Sigmoid colon (tissue), 3 donors: Measurements from ENCODE around the gene OR2AT4.

ENCODE experiments used
- POLR2A ChIP-seq, 2 donors: fragments of 450-650 bp; IDR thresholded peaks; one replicate each; pipeline ENCODE4 v1.6.1; 2016; ENCODE audit warnings: antibody characterized with exemption in 2 of 2, mild to moderate bottlenecking in 2 of 2, moderate library complexity in 2 of 2
- TF ChIP-seq, protein P1 (sequence below), 4 experiments: fragments of 450-650 bp in 3 of 4; fragments of 200-600 bp in 1 of 4; IDR thresholded peaks; one replicate each; pipeline ENCODE4 v1.5.1; 2016 to 2019; ENCODE audit warnings: antibody characterized with exemption in 4 of 4, mild to moderate bottlenecking in 3 of 4, moderate library complexity in 2 of 4

DNA sequence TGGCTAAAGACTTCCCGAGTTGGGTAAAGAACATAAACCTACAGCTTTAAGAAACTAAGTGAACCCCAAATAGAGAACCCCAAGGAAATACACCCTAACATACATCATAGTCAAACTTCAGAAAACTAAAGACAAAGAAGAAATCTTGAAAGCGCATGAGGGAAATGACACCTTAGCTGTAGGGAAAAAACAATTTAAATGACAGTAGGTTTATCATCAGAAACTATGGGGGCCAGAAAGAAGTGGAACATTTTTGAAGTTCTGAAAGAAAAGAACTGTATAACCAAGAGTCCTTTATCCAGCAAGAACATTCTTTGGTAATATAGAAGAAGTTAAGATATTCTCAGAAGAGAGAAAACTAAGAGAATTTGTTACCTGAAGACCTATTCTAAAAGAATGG is 15.5 kb upstream of the OR2AT4 start:
- TF ChIP-seq POLR2A (IDR thresholded peaks at IDR 0.05) = no peak
- TF ChIP-seq, protein P1, sequence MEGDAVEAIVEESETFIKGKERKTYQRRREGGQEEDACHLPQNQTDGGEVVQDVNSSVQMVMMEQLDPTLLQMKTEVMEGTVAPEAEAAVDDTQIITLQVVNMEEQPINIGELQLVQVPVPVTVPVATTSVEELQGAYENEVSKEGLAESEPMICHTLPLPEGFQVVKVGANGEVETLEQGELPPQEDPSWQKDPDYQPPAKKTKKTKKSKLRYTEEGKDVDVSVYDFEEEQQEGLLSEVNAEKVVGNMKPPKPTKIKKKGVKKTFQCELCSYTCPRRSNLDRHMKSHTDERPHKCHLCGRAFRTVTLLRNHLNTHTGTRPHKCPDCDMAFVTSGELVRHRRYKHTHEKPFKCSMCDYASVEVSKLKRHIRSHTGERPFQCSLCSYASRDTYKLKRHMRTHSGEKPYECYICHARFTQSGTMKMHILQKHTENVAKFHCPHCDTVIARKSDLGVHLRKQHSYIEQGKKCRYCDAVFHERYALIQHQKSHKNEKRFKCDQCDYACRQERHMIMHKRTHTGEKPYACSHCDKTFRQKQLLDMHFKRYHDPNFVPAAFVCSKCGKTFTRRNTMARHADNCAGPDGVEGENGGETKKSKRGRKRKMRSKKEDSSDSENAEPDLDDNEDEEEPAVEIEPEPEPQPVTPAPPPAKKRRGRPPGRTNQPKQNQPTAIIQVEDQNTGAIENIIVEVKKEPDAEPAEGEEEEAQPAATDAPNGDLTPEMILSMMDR (IDR thresholded peaks at IDR 0.05) = no peak
